HCT116 (cell line): ENCODE measurements around the gene MRPS18C. TPM values are rescaled to one million over a fixed set of nuclear protein-coding genes. Genes with fewer than 3 reads are reported as not detected.

Experiments
- ATAC-seq: fragments of 200-7000 bp; cut with Tn5 transposase; 2 replicates; pipeline ENCODE4 v1.9.1; 2020; ENCODE audit warnings: mild to moderate bottlenecking, moderate library complexity
- BruUV-seq: library from RNA; stranded (reverse); fragments of 400-500 nt; replicated peaks from 2 replicates; lab custom pipeline; 2021; lab: Mats Ljungman, UMichigan
- CTCF ChIA-PET: fragments of 300-600 bp; sonication (Branson Sonifier 250); formaldehyde crosslinking; loops from one replicate; lab custom pipeline; 2021; ENCODE audit warnings: antibody characterized with exemption; lab: Charles Lee
- POLR2A ChIA-PET: fragments of 300-600, 350-600 bp; sonication (Branson Sonifier 250); formaldehyde crosslinking; loops from one replicate; lab custom pipeline; 2021; ENCODE audit warnings: antibody characterized with exemption; lab: Charles Lee
- RAD21 ChIA-PET, 2 experiments: fragments of 300-600 bp; sonication (Branson Sonifier 250); formaldehyde crosslinking; loops; one replicate each; lab custom pipeline; 2023; ENCODE audit warnings: low total read pairs in 2 of 2; ENCODE audit not compliant: uncharacterized antibody in 2 of 2, unreplicated experiment in 2 of 2, low non-redundant PET in 1 of 2; lab: Charles Lee
- DNase-seq: peaks from one replicate; pipeline ENCODE4 v3.0.0-alpha.2; 2010; ENCODE audit warnings: low read depth, low spot score
- H2AFZ ChIP-seq: fragments of 200-600 bp; shearing (Covaris generic), sonication (generic); 2 replicates; pipeline ENCODE4 v1.6.1; 2017; ENCODE audit warnings: low read depth, mixed run types, mixed read lengths, antibody characterized with exemption, low read length; ENCODE audit not compliant: poor library complexity, severe bottlenecking
- H3K27ac ChIP-seq: 2 replicates; pipeline ENCODE4 v1.5.1; 2012; ENCODE audit warnings: low read depth, low read length
- H3K27me3 ChIP-seq: fragments of 200-600 bp; sonication (generic); 2 replicates; pipeline ENCODE4 v1.6.1; 2016; ENCODE audit warnings: mixed run types, low read length, mixed read lengths; ENCODE audit not compliant: insufficient read depth
- H3K36me3 ChIP-seq, 2 experiments: fragments of 200-500 bp in 1 of 2; fragments of 200-600 bp in 1 of 2; sonication (Bioruptor generic) in 1 of 2; sonication (generic) in 1 of 2; 2 replicates each; pipeline versions ENCODE4 v1.5.1 to v1.6.1; 2014 to 2016; ENCODE audit warnings: low read length in 2 of 2, inconsistent platforms in 1 of 2, mixed read lengths in 1 of 2, mixed run types in 1 of 2; ENCODE audit not compliant: insufficient read depth in 2 of 2, control insufficient read depth in 1 of 2
- H3K4me1 ChIP-seq, 2 experiments: fragments of 200-600 bp in 1 of 2; sonication (generic) in 1 of 2; 2 replicates each; pipeline versions ENCODE4 v1.5.1 to v1.6.1; 2012 to 2017; ENCODE audit warnings: low read length in 2 of 2, inconsistent platforms in 1 of 2, mild to moderate bottlenecking in 1 of 2, mixed read lengths in 1 of 2, mixed run types in 1 of 2, moderate library complexity in 1 of 2; ENCODE audit not compliant: insufficient read depth in 2 of 2, control insufficient read depth in 1 of 2
- H3K4me2 ChIP-seq: fragments of 200-600 bp; sonication (generic); 2 replicates; pipeline ENCODE4 v1.6.1; 2017; ENCODE audit warnings: mixed run types, low read length, mixed read lengths
- H3K4me3 ChIP-seq, 2 experiments: fragments of 200-600 bp in 1 of 2; sonication (generic) in 1 of 2; replicated peaks in 1 of 2; 2 replicates each; pipeline ENCODE4 v1.5.1; 2011 to 2016; ENCODE audit warnings: low read length in 2 of 2, control low read depth in 1 of 2, low read depth in 1 of 2, mild to moderate bottlenecking in 1 of 2, mixed read lengths in 1 of 2, mixed run types in 1 of 2
- H3K79me2 ChIP-seq: fragments of 200-600 bp; sonication (generic); 2 replicates; pipeline ENCODE4 v1.6.1; 2017; ENCODE audit warnings: mild to moderate bottlenecking, mixed run types, low read length, moderate library complexity, mixed read lengths; ENCODE audit not compliant: insufficient read depth
- H3K9ac ChIP-seq: fragments of 200-600 bp; sonication (generic); 2 replicates; pipeline ENCODE4 v1.6.1; 2016; ENCODE audit warnings: low read length, mixed read lengths
- H3K9me2 ChIP-seq: fragments of 200-600 bp; sonication (generic), shearing (Covaris generic); 2 replicates; pipeline ENCODE4 v1.6.1; 2017; ENCODE audit warnings: mixed run types, mild to moderate bottlenecking, moderate library complexity; ENCODE audit not compliant: insufficient read depth
- H3K9me3 ChIP-seq, 2 experiments: fragments of 200-500 bp in 1 of 2; fragments of 200-600 bp in 1 of 2; sonication (Bioruptor generic) in 1 of 2; sonication (generic) in 1 of 2; 2 replicates each; pipeline ENCODE4 v1.6.1; 2014 to 2017; ENCODE audit warnings: low read length in 2 of 2, mixed read lengths in 2 of 2, inconsistent platforms in 1 of 2, low read depth in 1 of 2, mild to moderate bottlenecking in 1 of 2, mixed run types in 1 of 2, moderate library complexity in 1 of 2; ENCODE audit not compliant: control insufficient read depth in 1 of 2, insufficient read depth in 1 of 2
- H4K20me1 ChIP-seq: fragments of 200-600 bp; sonication (generic), shearing (Covaris generic); 2 replicates; pipeline ENCODE4 v1.6.1; 2017; ENCODE audit warnings: mixed run types, mild to moderate bottlenecking, moderate library complexity; ENCODE audit not compliant: insufficient read depth
- CEBPB ChIP-seq: IDR thresholded peaks from 2 replicates; pipeline ENCODE4 v1.6.1; 2012; ENCODE audit warnings: low read depth
- EGR1 ChIP-seq: IDR thresholded peaks from 2 replicates; pipeline ENCODE4 v1.6.1; 2012; ENCODE audit warnings: low read depth
- ELF1 ChIP-seq: IDR thresholded peaks from 2 replicates; pipeline ENCODE4 v1.6.1; 2012; ENCODE audit warnings: low read depth, borderline replicate concordance
- EZH2phosphoT487 ChIP-seq: fragments of 200-600 bp; IDR thresholded peaks from 2 replicates; pipeline ENCODE4 v1.6.1; 2018; ENCODE audit warnings: antibody characterized with exemption, borderline replicate concordance
- FOSL1 ChIP-seq: IDR thresholded peaks from 2 replicates; pipeline ENCODE4 v1.6.1; 2012; ENCODE audit warnings: low read depth
- JUND ChIP-seq: IDR thresholded peaks from 2 replicates; pipeline ENCODE4 v1.6.1; 2012
- POLR2A ChIP-seq: IDR thresholded peaks from 2 replicates; pipeline ENCODE4 v1.7.0; 2011; ENCODE audit warnings: borderline replicate concordance; ENCODE audit not compliant: insufficient read depth, insufficient read length; ENCODE audit errors: extremely low read depth
- RAD21 ChIP-seq: IDR thresholded peaks from 2 replicates; pipeline ENCODE4 v1.6.1; 2012; ENCODE audit warnings: low read depth, mild to moderate bottlenecking
- SIN3A ChIP-seq: IDR thresholded peaks from 2 replicates; pipeline ENCODE4 v1.6.1; 2012; ENCODE audit warnings: low read depth
- SP1 ChIP-seq: IDR thresholded peaks from 2 replicates; pipeline ENCODE4 v1.6.1; 2012; ENCODE audit warnings: low read depth
- SRF ChIP-seq: IDR thresholded peaks from 2 replicates; pipeline ENCODE4 v1.6.1; 2012; ENCODE audit warnings: low read depth
- TCF7L2 ChIP-seq: IDR thresholded peaks from 2 replicates; pipeline ENCODE4 v1.7.0; 2011; ENCODE audit warnings: borderline replicate concordance, inconsistent platforms; ENCODE audit not compliant: insufficient read depth, insufficient read length; ENCODE audit errors: extremely low read depth
- YY1 ChIP-seq: IDR thresholded peaks from 2 replicates; pipeline ENCODE4 v1.6.1; 2011; ENCODE audit warnings: low read length, low read depth, moderate library complexity, mild to moderate bottlenecking; ENCODE audit not compliant: insufficient replicate concordance; ENCODE audit errors: extremely low read depth
- ZFX ChIP-seq: fragments of 450-650 bp; IDR thresholded peaks from 2 replicates; pipeline ENCODE4 v1.6.1; 2017
- ZNF274 ChIP-seq: fragments of 200-500 bp; sonication (Bioruptor generic); IDR thresholded peaks from 2 replicates; pipeline ENCODE4 v1.6.1; 2014; ENCODE audit warnings: mild to moderate bottlenecking, low read depth, low read length, inconsistent platforms
- intact Hi-C: fragments of 100-400 bp; cut with micrococcal nuclease; formaldehyde crosslinking; loops from 2 replicates; pipeline ENCODE4 v1.10.0; 2022
- total RNA-seq: library from RNA; stranded (reverse); gene quantifications from one replicate; pipeline ENCODE4 v1.2.1, GENCODE V29; 2021; ENCODE audit not compliant: unreplicated experiment
- TF ChIP-seq, protein P1 (sequence below): IDR thresholded peaks from 2 replicates; pipeline ENCODE4 v1.6.1; 2012
- TF ChIP-seq, protein P2 (sequence below), 3 experiments: fragments of 200-600 bp in 1 of 3; sonication (generic) in 1 of 3; IDR thresholded peaks in 2 of 3; conservative IDR thresholded peaks in 1 of 3; 2 replicates each; pipeline ENCODE4 v1.5.1; 2012 to 2017; ENCODE audit warnings: low read depth in 2 of 3, low read length in 2 of 3, antibody characterized with exemption in 1 of 3, borderline replicate concordance in 1 of 3, control low read depth in 1 of 3, mild to moderate bottlenecking in 1 of 3, mixed read lengths in 1 of 3, mixed run types in 1 of 3, moderate library complexity in 1 of 3; ENCODE audit not compliant: insufficient read depth in 1 of 3
- TF ChIP-seq, protein P3 (sequence below): IDR thresholded peaks from 2 replicates; pipeline ENCODE4 v1.6.1; 2011; ENCODE audit warnings: mild to moderate bottlenecking, low read length, moderate library complexity; ENCODE audit not compliant: insufficient replicate concordance; ENCODE audit errors: extremely low read depth

MRPS18C gene
- total RNA-seq, 1 experiment from 2014 or later: 59.1 TPM

DNA sequence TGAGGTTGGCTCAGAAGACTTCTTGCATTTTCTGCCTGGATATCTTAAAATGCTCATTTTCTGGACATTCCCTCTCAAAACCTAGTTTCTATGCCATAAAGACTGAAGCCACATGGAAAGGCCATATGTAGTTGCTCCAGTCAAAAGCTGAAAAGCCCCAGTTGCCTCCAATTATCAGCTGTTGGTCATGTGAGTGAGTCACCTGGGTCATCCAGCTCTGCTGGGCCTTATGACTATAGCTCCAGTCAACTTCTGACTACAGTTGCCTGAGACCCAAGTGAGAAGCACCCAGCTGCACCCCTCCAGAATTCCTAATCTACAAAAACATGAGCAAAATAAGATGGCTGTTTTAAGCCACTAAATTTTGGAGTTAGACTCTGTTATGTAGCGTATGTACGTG, 42.2 kb upstream of the MRPS18C start:
- no peak for ATAC-seq
- ChIA-PET RAD21 (no interaction called here), CTCF (no interaction called here)

More for the DNA sequence above, 42.2 kb upstream of the MRPS18C start:
- H3K9me3 ChIP-seq: no peaks in the 10 kb centered on the region
- H4K20me1 ChIP-seq: no peaks in the 10 kb centered on the region
- TF ChIP-seq ELF1: no peak
- no peak for TF ChIP-seq ZNF274
- no peak for TF ChIP-seq POLR2A
- TF ChIP-seq SP1: no peak
- TF ChIP-seq, protein P1, sequence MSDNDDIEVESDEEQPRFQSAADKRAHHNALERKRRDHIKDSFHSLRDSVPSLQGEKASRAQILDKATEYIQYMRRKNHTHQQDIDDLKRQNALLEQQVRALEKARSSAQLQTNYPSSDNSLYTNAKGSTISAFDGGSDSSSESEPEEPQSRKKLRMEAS: no peak
- no peak for TF ChIP-seq JUND
- TF ChIP-seq EGR1: no peak
- TF ChIP-seq, protein P2, sequence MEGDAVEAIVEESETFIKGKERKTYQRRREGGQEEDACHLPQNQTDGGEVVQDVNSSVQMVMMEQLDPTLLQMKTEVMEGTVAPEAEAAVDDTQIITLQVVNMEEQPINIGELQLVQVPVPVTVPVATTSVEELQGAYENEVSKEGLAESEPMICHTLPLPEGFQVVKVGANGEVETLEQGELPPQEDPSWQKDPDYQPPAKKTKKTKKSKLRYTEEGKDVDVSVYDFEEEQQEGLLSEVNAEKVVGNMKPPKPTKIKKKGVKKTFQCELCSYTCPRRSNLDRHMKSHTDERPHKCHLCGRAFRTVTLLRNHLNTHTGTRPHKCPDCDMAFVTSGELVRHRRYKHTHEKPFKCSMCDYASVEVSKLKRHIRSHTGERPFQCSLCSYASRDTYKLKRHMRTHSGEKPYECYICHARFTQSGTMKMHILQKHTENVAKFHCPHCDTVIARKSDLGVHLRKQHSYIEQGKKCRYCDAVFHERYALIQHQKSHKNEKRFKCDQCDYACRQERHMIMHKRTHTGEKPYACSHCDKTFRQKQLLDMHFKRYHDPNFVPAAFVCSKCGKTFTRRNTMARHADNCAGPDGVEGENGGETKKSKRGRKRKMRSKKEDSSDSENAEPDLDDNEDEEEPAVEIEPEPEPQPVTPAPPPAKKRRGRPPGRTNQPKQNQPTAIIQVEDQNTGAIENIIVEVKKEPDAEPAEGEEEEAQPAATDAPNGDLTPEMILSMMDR (IDR thresholded peaks at IDR 0.05 in 2 of 3, conservative IDR thresholded peaks at IDR 0.05 in 1 of 3; ENCODE audit: borderline replicate concordance in 1 of 3, insufficient read depth in 1 of 3, low read depth in 2 of 3, low read length in 2 of 3): no peak
- no peak for TF ChIP-seq CEBPB
- no peak for TF ChIP-seq RAD21
- TF ChIP-seq FOSL1: no peak
- TF ChIP-seq SIN3A: no peak
- TF ChIP-seq, protein P3, sequence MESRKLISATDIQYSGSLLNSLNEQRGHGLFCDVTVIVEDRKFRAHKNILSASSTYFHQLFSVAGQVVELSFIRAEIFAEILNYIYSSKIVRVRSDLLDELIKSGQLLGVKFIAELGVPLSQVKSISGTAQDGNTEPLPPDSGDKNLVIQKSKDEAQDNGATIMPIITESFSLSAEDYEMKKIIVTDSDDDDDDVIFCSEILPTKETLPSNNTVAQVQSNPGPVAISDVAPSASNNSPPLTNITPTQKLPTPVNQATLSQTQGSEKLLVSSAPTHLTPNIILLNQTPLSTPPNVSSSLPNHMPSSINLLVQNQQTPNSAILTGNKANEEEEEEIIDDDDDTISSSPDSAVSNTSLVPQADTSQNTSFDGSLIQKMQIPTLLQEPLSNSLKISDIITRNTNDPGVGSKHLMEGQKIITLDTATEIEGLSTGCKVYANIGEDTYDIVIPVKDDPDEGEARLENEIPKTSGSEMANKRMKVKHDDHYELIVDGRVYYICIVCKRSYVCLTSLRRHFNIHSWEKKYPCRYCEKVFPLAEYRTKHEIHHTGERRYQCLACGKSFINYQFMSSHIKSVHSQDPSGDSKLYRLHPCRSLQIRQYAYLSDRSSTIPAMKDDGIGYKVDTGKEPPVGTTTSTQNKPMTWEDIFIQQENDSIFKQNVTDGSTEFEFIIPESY: no peak
- no peak for TF ChIP-seq YY1
- TF ChIP-seq EZH2phosphoT487: no peak
- no peak for TF ChIP-seq TCF7L2
- no peak for TF ChIP-seq SRF
- no peak for TF ChIP-seq ZFX
- H3K4me3 ChIP-seq: no peak overlapping the region
- no peaks in the 10 kb centered on the region for H3K9me2 ChIP-seq
- H3K4me2 ChIP-seq: no peak overlapping the region
- peaks cover 0 to 2% of the 10 kb centered on the region in 2 experiments; a peak in 2 of 4 replicates for H3K36me3 ChIP-seq
- POLR2A ChIA-PET: no interaction called here
- intact Hi-C loops: no loop called here
- no peak overlapping the region for H2AFZ ChIP-seq
- no peak overlapping the region for H3K27ac ChIP-seq
- BruUV-seq: no TSS peak
- no peaks in the 10 kb centered on the region for H3K79me2 ChIP-seq
- H3K9ac ChIP-seq: no peak overlapping the region
- H3K27me3 ChIP-seq: no peaks in the 10 kb centered on the region
- H3K4me1 ChIP-seq: no peaks in the 10 kb centered on the region
- DNase-seq: no peak
